Choroid plexus epithelial cell (primary cell): ENCODE measurements around the gene HID1.
"Not testable (repeated sequence)": the region's sequence is repeated elsewhere in the genome, so short reads cannot be mapped to it uniquely, and the experiment has no call there.

ENCODE experiments used
- DNase-seq: peaks from one replicate; pipeline ENCODE4 v3.0.0-alpha.2; 2010; ENCODE audit warnings: low read depth
- H3K4me3 ChIP-seq: 2 replicates; pipeline ENCODE4 v1.5.1; 2011; ENCODE audit warnings: low read depth, mild to moderate bottlenecking, control low read depth, low read length, moderate library complexity
- TF ChIP-seq, protein P1 (sequence below): conservative IDR thresholded peaks from 2 replicates; pipeline ENCODE4 v1.5.1; 2011; ENCODE audit warnings: low read depth, mild to moderate bottlenecking, control low read depth, inconsistent platforms, low read length, moderate library complexity

HID1 gene

DNA sequence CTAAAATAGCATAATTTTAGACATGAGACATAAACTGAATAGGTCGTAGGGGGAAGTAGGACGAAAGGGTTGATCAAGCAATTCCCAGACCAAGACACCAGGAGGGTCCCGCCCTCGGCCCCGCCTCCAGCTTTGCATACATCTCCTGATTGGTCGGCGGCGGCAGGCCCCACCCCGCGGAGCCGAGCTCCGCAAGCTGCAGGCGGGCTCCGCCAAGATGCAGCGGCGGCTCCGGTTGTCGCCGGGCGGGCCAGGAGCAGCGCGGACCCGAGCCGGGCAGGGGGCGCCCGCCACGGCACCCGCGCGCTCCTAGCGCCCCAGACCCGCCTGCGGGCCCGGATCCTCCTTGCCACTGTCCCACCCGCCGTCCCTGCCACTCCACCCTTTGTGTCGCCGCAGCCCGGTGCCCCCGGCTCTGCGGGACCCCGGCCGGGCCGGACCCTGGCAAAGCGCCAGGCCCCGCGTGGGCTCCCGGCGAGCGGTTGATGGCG is 14.9 kb upstream of the HID1 start, which contains the start of gene CDR2L:
TSS of gene CDR2L (plus strand) at position 215 of the 491 bp plus-strand sequence. CDS start 412 bp downstream, outside the sequence.
- DNase-seq: peak; percentile 94
- peak within 1 kb of the TSS; percentile 83 for H3K4me3 ChIP-seq

DNA sequence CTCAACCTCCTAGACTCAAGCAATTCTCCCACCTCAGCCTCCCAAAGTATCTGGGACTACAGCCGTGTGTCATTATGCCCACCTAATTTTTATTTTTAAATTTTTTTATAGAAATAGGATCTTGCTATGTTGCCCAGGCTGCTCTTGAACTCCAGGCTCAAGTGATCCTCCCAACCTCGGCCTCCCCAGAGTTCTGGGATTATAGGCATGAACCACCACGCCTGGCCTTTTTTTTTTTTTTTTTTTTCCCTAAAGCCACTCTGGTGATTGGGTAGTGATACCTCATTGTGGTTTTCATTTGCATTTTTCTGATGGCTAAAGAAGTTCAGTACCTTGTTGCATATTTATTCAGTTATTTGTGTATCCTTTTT is 13.6 kb upstream of the HID1 start:
- TF ChIP-seq, protein P1, sequence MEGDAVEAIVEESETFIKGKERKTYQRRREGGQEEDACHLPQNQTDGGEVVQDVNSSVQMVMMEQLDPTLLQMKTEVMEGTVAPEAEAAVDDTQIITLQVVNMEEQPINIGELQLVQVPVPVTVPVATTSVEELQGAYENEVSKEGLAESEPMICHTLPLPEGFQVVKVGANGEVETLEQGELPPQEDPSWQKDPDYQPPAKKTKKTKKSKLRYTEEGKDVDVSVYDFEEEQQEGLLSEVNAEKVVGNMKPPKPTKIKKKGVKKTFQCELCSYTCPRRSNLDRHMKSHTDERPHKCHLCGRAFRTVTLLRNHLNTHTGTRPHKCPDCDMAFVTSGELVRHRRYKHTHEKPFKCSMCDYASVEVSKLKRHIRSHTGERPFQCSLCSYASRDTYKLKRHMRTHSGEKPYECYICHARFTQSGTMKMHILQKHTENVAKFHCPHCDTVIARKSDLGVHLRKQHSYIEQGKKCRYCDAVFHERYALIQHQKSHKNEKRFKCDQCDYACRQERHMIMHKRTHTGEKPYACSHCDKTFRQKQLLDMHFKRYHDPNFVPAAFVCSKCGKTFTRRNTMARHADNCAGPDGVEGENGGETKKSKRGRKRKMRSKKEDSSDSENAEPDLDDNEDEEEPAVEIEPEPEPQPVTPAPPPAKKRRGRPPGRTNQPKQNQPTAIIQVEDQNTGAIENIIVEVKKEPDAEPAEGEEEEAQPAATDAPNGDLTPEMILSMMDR: no peak
- H3K4me3 ChIP-seq: no peak overlapping the region
- DNase-seq: no peak

More for the DNA sequence above, 14.9 kb upstream of the HID1 start, which contains the start of gene CDR2L:
- TF ChIP-seq, protein P1: no peak

DNA sequence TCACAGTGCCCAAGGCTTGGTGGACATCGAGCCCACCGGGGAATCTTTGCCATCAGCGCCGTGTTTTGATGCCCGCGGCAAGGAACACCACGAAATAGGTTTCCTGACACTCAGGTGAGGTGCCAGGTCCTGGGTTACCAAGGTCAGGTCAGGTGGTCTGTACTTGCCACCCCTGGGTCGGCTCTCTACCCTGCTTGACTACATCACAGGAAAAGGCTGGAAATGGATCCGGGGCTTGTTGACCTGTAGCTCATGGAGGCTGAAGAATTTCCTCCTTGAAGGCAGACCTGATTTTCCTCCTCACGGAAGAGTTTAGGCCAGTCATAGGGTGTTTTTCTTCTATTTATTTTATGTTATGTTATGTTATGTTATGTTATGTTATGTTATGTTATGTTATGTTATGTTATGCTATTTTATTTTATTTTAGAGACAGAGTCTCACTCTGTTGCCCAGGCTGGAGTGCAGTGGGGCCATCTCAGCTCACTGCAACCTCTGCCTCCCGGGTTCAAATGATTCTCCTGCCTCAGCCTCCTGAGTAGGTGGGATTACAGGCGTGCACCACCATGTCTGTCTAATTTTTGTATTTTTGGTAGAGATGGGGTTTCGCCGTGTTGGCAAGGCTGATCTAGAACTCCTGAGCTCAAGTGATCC is 10.2 kb upstream of the HID1 start:
- H3K4me3 ChIP-seq: peak overlapping the region; percentile 72
- not testable (repeated sequence) for DNase-seq

DNA sequence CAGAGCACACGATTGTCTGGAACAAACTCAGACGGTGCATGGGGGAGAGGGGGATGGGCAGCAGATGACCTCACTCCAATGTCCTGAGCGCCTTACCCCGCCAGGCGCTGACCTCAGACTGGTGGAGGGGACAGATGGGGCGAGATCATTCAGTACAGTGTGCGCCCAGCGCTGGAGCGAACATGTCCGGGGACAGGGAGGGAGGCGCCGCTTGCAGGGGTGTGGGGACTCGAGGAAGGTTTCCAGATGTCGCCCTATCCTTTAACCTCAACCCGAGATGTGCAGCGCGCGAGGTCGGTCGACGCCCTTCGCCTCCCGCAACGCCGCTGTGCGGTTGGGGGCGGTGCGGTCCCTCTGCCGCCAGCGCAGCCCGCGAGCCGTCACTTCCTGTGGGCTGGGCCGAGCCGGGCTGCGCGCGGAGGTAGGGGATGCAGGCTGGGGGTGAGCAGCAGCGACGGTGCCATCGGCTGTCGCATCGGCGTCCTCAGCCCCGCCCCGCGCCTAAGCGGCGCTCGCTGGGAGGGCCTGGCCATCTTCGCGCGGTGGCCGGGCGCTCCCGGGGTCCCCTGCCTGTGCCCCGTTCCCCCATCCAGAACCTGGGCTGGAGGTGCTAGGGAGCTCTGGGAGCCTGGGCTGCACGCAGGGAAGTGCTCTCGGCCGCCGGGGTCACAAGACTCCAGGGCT is 9.6 kb upstream of the HID1 start:
- TF ChIP-seq, protein P1: no peak
- DNase-seq: peak; percentile 44
- H3K4me3 ChIP-seq: peak overlapping the region; percentile 72

DNA sequence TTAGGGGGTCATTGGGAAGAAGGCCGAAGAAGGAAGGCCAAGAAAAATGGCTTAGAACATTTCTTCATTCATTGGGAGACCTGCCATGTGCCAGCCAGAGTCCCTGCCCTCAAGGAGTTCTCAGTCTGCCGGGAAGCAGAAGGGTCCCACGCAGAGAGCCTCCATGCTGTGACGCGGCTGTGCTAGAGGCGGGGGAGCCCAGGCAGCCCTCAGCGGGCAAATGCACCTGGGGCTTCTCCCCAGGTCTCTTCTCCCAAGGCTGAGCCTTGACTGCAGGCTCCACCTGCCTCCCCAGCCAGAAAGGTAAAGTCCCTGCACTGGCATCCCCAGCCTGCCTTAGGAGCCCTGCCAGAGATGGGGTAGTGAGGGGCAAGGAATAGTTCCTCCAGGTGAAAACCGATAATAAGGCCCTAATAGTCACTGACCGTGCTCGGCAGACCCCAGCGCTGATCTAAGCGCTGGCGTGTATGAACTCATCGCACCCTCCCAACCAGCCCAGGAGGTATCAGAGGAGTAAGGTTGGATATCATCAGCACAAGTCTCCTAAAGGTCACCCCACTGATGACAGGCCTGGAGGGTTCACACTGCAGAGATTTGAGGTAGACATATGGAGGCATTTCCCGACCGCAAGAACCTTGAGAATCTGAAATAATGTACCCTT is 8.9 kb upstream of the HID1 start:
- TF ChIP-seq, protein P1: no peak
- H3K4me3 ChIP-seq: peak overlapping the region; percentile 72
- no peak for DNase-seq

DNA sequence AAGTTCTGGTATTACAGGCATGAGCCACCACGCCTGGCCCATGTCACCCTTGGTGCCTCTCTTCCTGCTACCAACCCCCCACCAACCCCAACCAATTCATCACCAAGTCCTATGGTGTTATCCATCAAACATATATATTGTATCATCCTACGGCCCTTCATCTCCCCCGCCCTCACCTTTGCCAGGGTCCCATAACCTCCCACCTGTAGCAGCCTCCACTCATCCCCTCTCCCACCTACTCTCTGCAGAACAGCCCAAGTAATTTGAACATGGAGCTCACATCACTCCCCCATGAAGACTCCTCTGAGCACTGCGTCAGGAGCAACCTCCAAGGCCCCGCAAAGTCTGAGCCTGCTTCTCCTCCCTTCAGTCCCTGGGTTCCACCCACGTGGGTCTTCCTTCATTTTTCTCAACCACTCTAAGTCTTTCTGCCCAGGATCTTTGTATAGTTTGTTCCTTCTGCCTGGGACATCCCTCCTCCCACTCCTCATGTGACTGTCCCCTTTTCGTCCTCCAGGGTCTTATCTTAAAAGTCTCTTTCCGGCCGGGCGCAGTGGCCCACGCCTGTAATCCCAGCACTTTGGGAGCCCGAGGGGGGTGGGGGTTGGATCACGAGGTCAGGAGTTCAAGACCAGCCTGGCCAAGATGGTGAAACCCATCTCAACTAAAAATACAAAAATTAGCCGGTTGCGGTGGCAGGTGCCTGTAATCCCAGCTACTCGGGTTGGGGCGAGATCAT is 7.0 kb upstream of the HID1 start:
- TF ChIP-seq, protein P1: no peak
- DNase-seq: no peak
- H3K4me3 ChIP-seq: no peak overlapping the region

DNA sequence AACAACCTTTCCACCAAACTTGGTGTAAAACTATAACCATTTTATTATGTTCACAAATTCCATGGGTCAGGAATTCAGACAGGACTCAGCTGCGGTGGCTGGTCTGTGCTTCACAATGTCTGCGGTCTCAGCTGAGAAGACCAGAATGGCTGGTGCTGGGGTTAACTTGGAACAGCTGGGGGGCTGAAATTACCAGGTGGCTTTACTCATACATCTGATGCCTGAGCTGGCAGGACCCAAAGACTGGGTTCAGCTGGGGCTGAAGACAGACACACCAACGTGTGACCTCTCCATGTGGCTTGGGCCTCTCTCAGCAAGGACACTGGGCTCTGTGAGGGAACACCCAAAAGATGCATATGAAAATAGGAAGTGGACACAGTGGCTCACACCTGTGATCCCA is 5.7 kb upstream of the HID1 start:
- no peak overlapping the region for H3K4me3 ChIP-seq

More for the DNA sequence above, 5.7 kb upstream of the HID1 start:
- TF ChIP-seq, protein P1: no peak
- DNase-seq: no peak
